Measurements from ENCODE around the gene NBEAL2. TPM values are rescaled to one million over a fixed set of nuclear protein-coding genes. Genes with fewer than 3 reads are reported as not detected.

NBEAL2 gene
- total and polyA plus RNA-seq, 10 of the 15 experiments (the other 5 are each of a cell fraction or from before 2014, with no cell fraction given) = 0.07 to 127 (median 29.4) TPM

GRCh38 chr3:47000198-47000815, 20.8 kb downstream of the NBEAL2 start (continued):
- TF ChIP-seq ZBTB40 (IDR thresholded peaks at IDR 0.05; ENCODE audit: borderline replicate concordance) = no peak
- TF ChIP-seq CEBPZ (IDR thresholded peaks at IDR 0.05; ENCODE audit: low read depth, low read length) = no peak
- TF ChIP-seq NFXL1 (IDR thresholded peaks at IDR 0.05; ENCODE audit: borderline replicate concordance) = no peak
- no peak for TF ChIP-seq E2F4 (IDR thresholded peaks at IDR 0.05; ENCODE audit: low read depth, low read length)

Data from GM12878 (cell line).